Measurements from ENCODE around the gene NAA38.
A peak's percentile ranks its signal among the peaks of the same experiment; 100 is the strongest.

Gene NAA38

GRCh38 chr17:7818746-7819645 is 38.4 kb downstream of the NAA38 start:
- DNase-seq: no peak

- no peak for DNase-seq
These were observed 39.3 kb downstream of the NAA38 start for GRCh38 chr17:7818026-7818425.

- no peak for DNase-seq
These were observed 39.8 kb downstream of the NAA38 start for GRCh38 chr17:7817643-7817964.

- DNase-seq: no peak
These were observed 40.3 kb downstream of the NAA38 start for GRCh38 chr17:7816926-7817642.

GRCh38 chr17:7814969-7815368 is 42.4 kb downstream of the NAA38 start:
- DNase-seq: no peak

GRCh38 chr17:7811251-7811650 is 46.1 kb downstream of the NAA38 start:
- no peak for DNase-seq

GRCh38 chr17:7809791-7810343 is 47.5 kb downstream of the NAA38 start:
- DNase-seq: peak; percentile 37

GRCh38 chr17:7809086-7809790 is 48.1 kb downstream of the NAA38 start:
- peak; percentile 54 for DNase-seq

- no peak for DNase-seq
These were observed 50.2 kb downstream of the NAA38 start for GRCh38 chr17:7807206-7807605.

Data from NCI-H226 (cell line).